SU-DHL-6 (cell line): Measurements from ENCODE around the gene DPH1.

Experiments used
- H2AFZ ChIP-seq: fragments of 200-600 bp; sonication (generic); 2 replicates; pipeline ENCODE4 v1.6.1; 2014; ENCODE audit warnings: low read depth, mild to moderate bottlenecking, moderate library complexity, mixed read lengths, antibody characterized with exemption, low read length; ENCODE audit not compliant: severe bottlenecking
- H3F3A ChIP-seq: fragments of 200-600 bp; shearing (Covaris generic); 2 replicates; pipeline ENCODE4 v1.6.0; 2016; ENCODE audit warnings: antibody characterized with exemption, mild to moderate bottlenecking; ENCODE audit not compliant: insufficient read depth
- H3K27ac ChIP-seq: fragments of 200-600 bp; sonication (generic); 2 replicates; pipeline ENCODE4 v1.5.1; 2016; ENCODE audit warnings: low read depth, mild to moderate bottlenecking, low read length, moderate library complexity, mixed read lengths
- H3K27me3 ChIP-seq: fragments of 200-600 bp; sonication (generic), shearing (Covaris generic); 2 replicates; pipeline ENCODE4 v1.6.0; 2014; ENCODE audit warnings: mild to moderate bottlenecking, low read length
- H3K36me3 ChIP-seq: fragments of 200-600 bp; sonication (generic); 2 replicates; pipeline ENCODE4 v1.6.1; 2014; ENCODE audit warnings: mild to moderate bottlenecking, low read length, mixed read lengths
- H3K4me2 ChIP-seq: fragments of 300-600, 200-600 bp; shearing (Covaris generic), sonication (generic); 2 replicates; pipeline ENCODE4 v1.6.0; 2014; ENCODE audit warnings: low read length, low read depth, mild to moderate bottlenecking; ENCODE audit not compliant: poor library complexity, severe bottlenecking
- H3K4me3 ChIP-seq: fragments of 200-600 bp; sonication (generic); 2 replicates; pipeline ENCODE4 v1.5.1; 2014; ENCODE audit warnings: antibody characterized with exemption, low read length, mild to moderate bottlenecking, mixed read lengths; ENCODE audit not compliant: insufficient read depth, poor library complexity, severe bottlenecking
- H3K79me2 ChIP-seq: fragments of 200-600 bp; sonication (generic); 2 replicates; pipeline ENCODE4 v1.6.1; 2014; ENCODE audit warnings: mild to moderate bottlenecking, low read length, moderate library complexity; ENCODE audit not compliant: insufficient read depth
- H3K9ac ChIP-seq: fragments of 200-600 bp; sonication (generic); 2 replicates; pipeline ENCODE4 v1.7.0; 2014; ENCODE audit warnings: mild to moderate bottlenecking, low read length
- H3K9me2 ChIP-seq: fragments of 200-600 bp; sonication (generic); replicated peaks from 2 replicates; pipeline ENCODE4 v1.6.1; 2014; ENCODE audit warnings: low read length; ENCODE audit not compliant: insufficient read depth
- H3K9me3 ChIP-seq: fragments of 200-600 bp; sonication (generic); 2 replicates; pipeline ENCODE4 v1.6.1; 2014; ENCODE audit warnings: low read length, mixed read lengths; ENCODE audit not compliant: insufficient read depth
- H4K20me1 ChIP-seq: fragments of 200-600 bp; sonication (generic); 2 replicates; pipeline ENCODE4 v1.6.1; 2014; ENCODE audit warnings: low read depth, mild to moderate bottlenecking, antibody characterized with exemption, low read length, moderate library complexity, mixed read lengths
- EZH2phosphoT487 ChIP-seq: fragments of 200-600 bp; sonication (generic), shearing (Covaris generic); conservative IDR thresholded peaks from 2 replicates; pipeline ENCODE4 v1.6.1; 2018; ENCODE audit warnings: mild to moderate bottlenecking, antibody characterized with exemption, low read length, moderate library complexity, mixed read lengths
- TF ChIP-seq, protein P1 (sequence below): fragments of 200-600 bp; sonication (generic); IDR thresholded peaks from one replicate; pipeline ENCODE4 v1.5.1; 2017; ENCODE audit warnings: antibody characterized with exemption, mild to moderate bottlenecking, low read length, moderate library complexity; ENCODE audit not compliant: insufficient read depth, poor library complexity, severe bottlenecking

DPH1 gene

DNA sequence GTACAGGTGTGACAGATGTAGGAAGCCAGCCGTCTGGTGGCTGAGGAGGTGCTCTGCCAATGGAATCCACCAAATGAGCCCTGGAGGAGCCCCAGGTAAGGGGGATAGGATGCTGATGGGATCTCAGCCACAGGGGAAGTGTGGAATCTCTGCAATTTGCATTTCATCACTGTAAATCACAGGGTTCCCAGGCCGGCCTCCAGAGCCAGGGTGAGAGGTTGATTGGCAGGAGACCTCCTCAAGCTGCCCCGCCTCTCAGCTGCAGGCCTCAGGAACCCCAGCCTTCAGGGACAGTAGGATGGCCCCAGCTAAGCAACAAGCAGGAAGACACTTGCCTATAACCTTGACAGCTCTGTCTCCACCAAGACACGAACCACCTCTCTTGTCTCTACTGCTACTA is 44.3 kb upstream of the DPH1 start:
- H2AFZ ChIP-seq: no peak overlapping the region
- no peaks in the 10 kb centered on the region for H3K9me2 ChIP-seq
- no peaks in the 10 kb centered on the region for H3K79me2 ChIP-seq
- no peaks in the 10 kb centered on the region for H3F3A ChIP-seq
- H3K36me3 ChIP-seq: no peaks in the 10 kb centered on the region
- H4K20me1 ChIP-seq: no peaks in the 10 kb centered on the region
- no peak overlapping the region for H3K9ac ChIP-seq
- H3K27me3 ChIP-seq: no peaks in the 10 kb centered on the region
- H3K4me3 ChIP-seq: no peak overlapping the region
- H3K4me2 ChIP-seq: no peak overlapping the region
- no peak overlapping the region for H3K27ac ChIP-seq
- H3K9me3 ChIP-seq: no peaks in the 10 kb centered on the region
- no peak for TF ChIP-seq EZH2phosphoT487
- TF ChIP-seq, protein P1, sequence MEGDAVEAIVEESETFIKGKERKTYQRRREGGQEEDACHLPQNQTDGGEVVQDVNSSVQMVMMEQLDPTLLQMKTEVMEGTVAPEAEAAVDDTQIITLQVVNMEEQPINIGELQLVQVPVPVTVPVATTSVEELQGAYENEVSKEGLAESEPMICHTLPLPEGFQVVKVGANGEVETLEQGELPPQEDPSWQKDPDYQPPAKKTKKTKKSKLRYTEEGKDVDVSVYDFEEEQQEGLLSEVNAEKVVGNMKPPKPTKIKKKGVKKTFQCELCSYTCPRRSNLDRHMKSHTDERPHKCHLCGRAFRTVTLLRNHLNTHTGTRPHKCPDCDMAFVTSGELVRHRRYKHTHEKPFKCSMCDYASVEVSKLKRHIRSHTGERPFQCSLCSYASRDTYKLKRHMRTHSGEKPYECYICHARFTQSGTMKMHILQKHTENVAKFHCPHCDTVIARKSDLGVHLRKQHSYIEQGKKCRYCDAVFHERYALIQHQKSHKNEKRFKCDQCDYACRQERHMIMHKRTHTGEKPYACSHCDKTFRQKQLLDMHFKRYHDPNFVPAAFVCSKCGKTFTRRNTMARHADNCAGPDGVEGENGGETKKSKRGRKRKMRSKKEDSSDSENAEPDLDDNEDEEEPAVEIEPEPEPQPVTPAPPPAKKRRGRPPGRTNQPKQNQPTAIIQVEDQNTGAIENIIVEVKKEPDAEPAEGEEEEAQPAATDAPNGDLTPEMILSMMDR: no peak

DNA sequence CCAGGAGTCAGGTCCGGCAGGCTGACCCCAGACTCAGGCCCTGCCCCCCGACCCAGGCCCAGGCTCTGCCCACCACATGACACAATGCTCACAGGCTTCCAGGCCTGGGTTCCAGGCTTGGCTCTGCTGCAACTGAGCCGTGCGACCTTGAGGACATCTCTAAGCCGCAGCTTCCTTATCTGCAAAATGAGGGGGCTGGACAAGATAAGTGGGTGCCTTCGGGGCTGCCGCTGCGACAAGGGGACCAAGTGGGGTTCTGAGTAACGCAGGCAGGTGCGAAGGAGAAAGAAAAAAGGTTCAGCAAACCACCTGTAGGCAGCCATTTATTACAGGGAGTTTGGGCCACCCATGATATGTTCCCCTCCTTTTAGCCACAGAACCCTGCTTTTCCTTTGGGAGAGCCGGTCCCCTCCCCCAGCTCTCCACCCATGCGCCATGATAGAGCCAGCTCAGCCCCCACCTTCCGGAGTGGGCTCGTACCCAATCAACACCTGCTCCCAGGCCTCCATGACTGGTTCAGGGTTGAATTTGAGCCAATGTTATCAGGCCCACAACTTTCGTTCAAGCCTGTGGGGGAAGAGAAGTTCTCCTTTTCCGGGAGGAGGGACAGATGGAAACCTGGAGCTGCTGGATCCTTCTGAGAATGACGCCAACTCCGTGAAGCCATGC is 43.0 kb upstream of the DPH1 start:
- H3K9ac ChIP-seq: no peak overlapping the region
- H3K27me3 ChIP-seq: no peaks in the 10 kb centered on the region
- H3K27ac ChIP-seq: no peak overlapping the region
- H3K4me2 ChIP-seq: no peak overlapping the region
- H3F3A ChIP-seq: no peaks in the 10 kb centered on the region
- H3K9me3 ChIP-seq: no peaks in the 10 kb centered on the region
- H3K4me3 ChIP-seq: no peak overlapping the region
- H3K79me2 ChIP-seq: no peaks in the 10 kb centered on the region
- no peaks in the 10 kb centered on the region for H3K9me2 ChIP-seq
- H3K36me3 ChIP-seq: no peaks in the 10 kb centered on the region
- no peak overlapping the region for H2AFZ ChIP-seq
- no peaks in the 10 kb centered on the region for H4K20me1 ChIP-seq
- TF ChIP-seq, protein P1: no peak
- TF ChIP-seq EZH2phosphoT487: no peak

DNA sequence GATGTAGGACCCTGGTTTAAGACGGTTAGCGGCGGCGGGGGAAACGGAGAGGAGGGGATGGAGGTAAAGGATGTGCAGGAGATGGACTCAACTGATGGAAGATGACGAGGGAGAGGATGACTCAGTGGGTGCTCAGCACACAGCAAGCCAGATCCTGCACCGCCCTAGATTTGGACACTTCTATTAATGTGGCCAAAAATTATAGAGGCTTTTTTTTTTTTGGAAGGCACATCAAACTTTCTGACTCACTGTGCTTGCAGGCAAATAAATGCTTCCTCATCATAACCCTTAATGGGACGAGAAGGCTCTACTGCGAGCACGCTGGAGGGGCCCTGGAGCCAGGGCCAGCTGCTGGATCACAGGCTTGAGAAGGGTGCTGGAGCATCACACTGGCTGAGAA is 40.8 kb upstream of the DPH1 start:
- no peaks in the 10 kb centered on the region for H4K20me1 ChIP-seq
- H3F3A ChIP-seq: no peaks in the 10 kb centered on the region

More for the DNA sequence above, 40.8 kb upstream of the DPH1 start:
- no peaks in the 10 kb centered on the region for H3K9me3 ChIP-seq
- H3K4me2 ChIP-seq: no peak overlapping the region
- no peak overlapping the region for H3K9ac ChIP-seq
- no peak overlapping the region for H2AFZ ChIP-seq
- H3K4me3 ChIP-seq: no peak overlapping the region
- H3K27ac ChIP-seq: no peak overlapping the region
- H3K9me2 ChIP-seq: no peaks in the 10 kb centered on the region
- no peaks in the 10 kb centered on the region for H3K36me3 ChIP-seq
- H3K27me3 ChIP-seq: no peaks in the 10 kb centered on the region
- TF ChIP-seq, protein P1: no peak
- TF ChIP-seq EZH2phosphoT487: no peak
- no peaks in the 10 kb centered on the region for H3K79me2 ChIP-seq
